Activated naive CD4-positive, alpha-beta T cell treated with anti-CD3 and anti-CD28 coated beads, Interleukin-2, amount 10 ng/mL, durations not matched to agents 7 days and 5 days (primary cell): Measurements from ENCODE around the gene PNPLA2.

Experiments used
- CTCF ChIA-PET: fragments of 350-600 bp; sonication (Branson Sonifier 250); formaldehyde crosslinking; loops from one replicate; lab custom pipeline; 2021; ENCODE audit warnings: antibody characterized with exemption; lab: Charles Lee
- DNase-seq: peaks from one replicate; pipeline ENCODE4 v3.0.0-alpha.2; 2020
- H3K27ac Mint-ChIP-seq: one replicate; pipeline ENCODE4 v1.8.0; 2021; ENCODE audit warnings: mild to moderate bottlenecking, moderate library complexity, mixed read lengths
- H3K27me3 Mint-ChIP-seq: one replicate; pipeline ENCODE4 v1.8.0; 2021; ENCODE audit warnings: mild to moderate bottlenecking, mixed read lengths
- H3K36me3 Mint-ChIP-seq: one replicate; pipeline ENCODE4 v1.8.0; 2021; ENCODE audit warnings: mixed read lengths
- H3K4me1 Mint-ChIP-seq: one replicate; pipeline ENCODE4 v1.8.0; 2021; ENCODE audit warnings: mixed read lengths
- H3K4me3 Mint-ChIP-seq: one replicate; pipeline ENCODE4 v1.8.0; 2021; ENCODE audit warnings: mild to moderate bottlenecking, moderate library complexity, mixed read lengths
- H3K9me3 Mint-ChIP-seq: one replicate; pipeline ENCODE4 v1.8.0; 2021; ENCODE audit warnings: mixed read lengths

The PNPLA2 gene

DNA sequence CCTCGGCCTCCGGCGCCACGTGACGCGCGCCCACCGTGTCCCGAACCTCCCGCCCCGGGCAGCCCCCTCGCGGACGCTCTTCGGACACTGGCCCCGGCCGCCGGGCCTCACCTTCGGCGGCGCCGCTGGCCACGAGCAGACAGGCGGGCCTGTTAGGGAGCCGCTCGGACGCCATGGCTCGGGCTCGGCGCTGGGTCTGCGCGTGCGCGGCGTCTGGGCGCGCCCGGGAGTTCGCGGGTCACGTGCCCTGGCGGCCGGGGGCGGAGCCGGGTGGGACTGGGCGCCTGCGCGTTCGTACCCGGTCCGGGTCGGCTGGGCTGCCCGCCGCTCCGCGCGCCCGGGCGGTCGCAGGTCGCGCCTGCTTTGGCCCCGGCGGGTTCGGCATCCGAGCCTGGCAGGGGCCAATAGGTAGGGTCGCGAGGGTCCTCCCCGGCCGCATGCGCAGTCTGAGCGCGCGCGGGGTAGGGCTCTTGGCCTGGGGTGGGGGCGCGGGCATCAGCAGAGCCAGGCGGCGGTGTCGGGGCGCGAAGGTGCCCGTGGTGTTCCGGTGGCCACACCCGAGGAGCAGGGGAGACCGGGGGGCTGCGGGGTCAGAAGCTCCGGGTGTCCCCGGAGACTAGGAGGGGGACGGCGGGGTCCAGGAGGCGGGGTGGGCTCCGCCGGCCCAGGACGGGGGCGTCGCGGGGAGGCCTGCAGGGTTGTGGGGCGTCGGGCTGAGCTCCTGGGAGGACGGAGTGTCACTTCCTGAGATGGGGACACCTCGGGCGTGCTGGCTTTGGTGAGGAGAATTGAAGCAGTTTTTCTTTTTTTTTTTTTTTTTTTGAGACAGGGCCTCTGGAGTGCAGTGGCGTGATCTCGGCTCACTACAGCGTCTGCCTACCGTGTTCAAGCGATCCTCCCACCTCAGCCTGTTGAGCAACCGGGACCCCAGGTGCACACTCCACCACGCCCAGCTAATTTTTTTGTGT lies 41.1 kb upstream of the PNPLA2 start, which contains the start of gene GATD1:
Gene GATD1, minus strand, starts transcription at position 200 of the 968 bp plus-strand sequence. Its CDS starts 25 bp downstream, at position 175.
- Mint-ChIP-seq H3K4me1 (peaks cover 37% of the 10 kb centered on the region), H3K36me3 (peaks cover 6% of the 10 kb centered on the region), H3K27ac (peak within 1 kb of the TSS; percentile 87), H3K9me3 (no peaks in the 10 kb centered on the region), H3K27me3 (no peaks in the 10 kb centered on the region), H3K4me3 (peak within 1 kb of the TSS; percentile 84)
- CTCF ChIA-PET = interaction anchor here (0.7 to 0.9 kb wide), 2 partner anchors 12 to 16 kb away, joined by 3 to 4 read pairs; partner anchors contain the start of gene CEND1
- DNase-seq = peak; percentile 95

DNA sequence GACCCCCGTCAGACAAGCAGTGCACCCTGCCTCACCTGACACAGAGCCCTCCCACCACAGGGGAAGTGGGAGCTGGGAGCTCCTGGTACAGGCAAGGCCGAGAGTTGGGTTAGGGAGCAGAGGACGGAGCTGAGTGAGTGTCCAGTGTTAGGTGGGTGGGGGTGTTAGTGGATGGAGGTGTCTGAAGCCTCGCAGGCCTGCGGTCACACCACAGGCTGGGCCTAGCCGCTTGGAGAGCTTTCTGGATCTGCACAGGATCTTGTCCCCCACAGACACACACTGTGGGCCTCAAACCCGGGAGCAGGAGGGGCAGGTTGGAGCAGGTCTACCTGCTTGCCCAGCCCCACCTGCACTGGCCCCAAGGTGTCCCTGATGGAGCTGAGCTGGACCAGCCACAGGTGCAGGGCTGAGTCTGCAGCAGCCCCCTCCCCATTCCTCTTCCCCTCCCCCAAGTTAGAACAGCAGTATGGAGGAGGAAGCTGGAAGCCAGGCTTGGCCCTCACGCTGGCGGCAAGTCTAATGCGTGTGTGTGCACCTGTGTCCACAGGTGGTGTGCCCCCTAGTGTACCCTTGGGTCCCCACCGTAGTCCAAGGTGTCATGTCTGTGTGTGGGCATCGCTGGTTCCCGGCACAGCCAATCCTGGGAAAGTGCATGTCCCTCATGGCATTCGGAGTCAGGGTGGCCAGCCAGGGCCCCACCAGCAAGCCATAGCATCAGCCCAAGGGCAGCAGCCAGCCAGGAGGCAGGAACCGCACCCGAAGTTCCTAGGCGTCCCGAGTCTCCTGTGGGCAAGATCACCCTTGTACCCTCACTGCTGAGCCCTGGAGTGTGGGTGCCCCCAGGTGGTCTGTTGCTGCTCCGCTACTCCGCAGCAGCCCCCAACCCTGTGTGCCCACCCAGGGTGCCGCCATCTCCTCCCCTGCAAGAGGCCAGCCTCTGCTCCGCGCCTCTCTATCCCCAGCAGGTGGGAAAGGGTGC lies 39.4 kb upstream of the PNPLA2 start:
- Mint-ChIP-seq H3K27ac (peak overlapping the region; percentile 69), H3K9me3 (no peaks in the 10 kb centered on the region), H3K4me3 (peak overlapping the region; percentile 52), H3K27me3 (no peaks in the 10 kb centered on the region), H3K4me1 (peaks cover 37% of the 10 kb centered on the region), H3K36me3 (peaks cover 12% of the 10 kb centered on the region)
- CTCF ChIA-PET = no interaction called here
- DNase-seq = no peak

DNA sequence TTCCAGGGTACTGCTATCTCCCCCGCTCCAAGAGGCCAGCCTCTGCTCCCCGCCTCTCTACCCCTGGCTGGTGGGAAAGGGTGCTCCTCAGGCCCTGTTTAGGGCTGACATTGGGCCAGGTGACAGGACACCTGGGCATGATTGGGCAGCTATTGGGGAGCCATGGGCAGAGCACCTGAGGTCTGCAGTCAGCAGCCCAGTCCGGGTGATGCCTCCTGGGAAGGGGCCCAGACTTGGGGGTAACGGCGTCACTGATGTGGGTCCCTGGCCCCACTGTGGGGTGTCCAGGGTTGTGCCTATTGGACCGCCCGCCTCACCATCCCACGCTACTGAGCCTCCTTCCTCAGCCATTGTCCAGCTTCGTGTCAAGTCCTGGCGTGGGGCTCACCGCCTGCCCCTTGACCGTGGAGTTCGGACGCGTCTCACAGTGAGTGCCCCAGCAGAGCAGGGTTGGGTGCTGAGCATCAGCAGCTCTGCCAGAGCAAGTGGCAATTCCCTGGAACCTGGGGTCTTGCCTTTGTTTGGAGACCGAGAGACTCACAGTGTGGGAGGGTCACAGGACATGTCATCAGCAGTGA lies 38.7 kb upstream of the PNPLA2 start:
- peaks cover 36% of the 10 kb centered on the region for H3K4me1 Mint-ChIP-seq
- peak overlapping the region; percentile 18 for H3K4me3 Mint-ChIP-seq
- CTCF ChIA-PET = no interaction called here
- no peak for DNase-seq
- no peaks in the 10 kb centered on the region for H3K27me3 Mint-ChIP-seq
- no peak overlapping the region for H3K27ac Mint-ChIP-seq
- no peaks in the 10 kb centered on the region for H3K9me3 Mint-ChIP-seq
- peaks cover 14% of the 10 kb centered on the region for H3K36me3 Mint-ChIP-seq

DNA sequence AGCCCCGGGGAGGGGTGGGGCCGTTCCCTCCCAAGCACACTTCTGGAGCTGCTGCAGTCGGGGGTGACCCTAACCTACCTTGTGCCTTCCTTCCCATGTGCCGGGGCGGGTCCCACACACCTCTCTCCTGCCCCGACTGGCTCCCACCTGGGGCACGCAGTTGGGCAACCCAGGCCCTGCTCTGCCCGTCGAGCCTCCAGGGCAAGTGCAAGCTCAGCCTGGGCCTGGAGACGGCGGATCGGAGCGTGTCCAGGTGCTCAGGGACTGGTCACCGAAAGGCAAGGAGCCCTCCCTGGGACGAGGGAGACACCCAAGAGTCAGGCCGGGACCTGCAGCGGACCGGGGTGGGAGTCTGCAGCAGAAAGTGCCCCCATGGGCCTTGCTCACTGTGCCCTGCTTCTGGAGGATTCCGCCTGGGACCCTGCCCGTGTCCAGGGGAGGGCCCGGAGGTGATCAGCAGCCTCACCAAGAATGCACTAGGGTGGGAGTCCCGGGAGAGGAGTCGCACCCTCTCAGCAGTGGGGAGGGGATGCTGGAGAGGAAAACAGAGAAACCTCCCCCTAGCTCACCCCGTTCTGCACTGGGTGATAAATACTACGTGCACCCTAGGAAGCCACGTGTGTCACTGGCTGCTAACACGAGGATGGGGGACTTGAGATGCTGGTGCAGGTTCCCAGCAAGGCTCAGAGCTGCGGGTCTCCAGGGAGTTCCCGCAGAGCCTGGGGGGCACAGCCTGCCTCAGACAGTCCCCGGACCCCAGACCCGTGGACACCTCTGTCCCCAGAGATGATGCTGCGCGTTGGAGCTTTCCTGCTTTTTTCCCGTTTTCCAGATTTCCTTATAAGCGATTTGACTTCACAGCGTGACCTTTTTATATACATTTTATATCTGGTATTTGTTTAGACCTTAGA lies 36.2 kb upstream of the PNPLA2 start:
- Mint-ChIP-seq H3K4me1 (peaks cover 21% of the 10 kb centered on the region), H3K9me3 (no peaks in the 10 kb centered on the region), H3K27ac (no peak overlapping the region), H3K4me3 (no peak overlapping the region), H3K27me3 (no peaks in the 10 kb centered on the region), H3K36me3 (peaks cover 14% of the 10 kb centered on the region)
- CTCF ChIA-PET = no interaction called here
- no peak for DNase-seq

DNA sequence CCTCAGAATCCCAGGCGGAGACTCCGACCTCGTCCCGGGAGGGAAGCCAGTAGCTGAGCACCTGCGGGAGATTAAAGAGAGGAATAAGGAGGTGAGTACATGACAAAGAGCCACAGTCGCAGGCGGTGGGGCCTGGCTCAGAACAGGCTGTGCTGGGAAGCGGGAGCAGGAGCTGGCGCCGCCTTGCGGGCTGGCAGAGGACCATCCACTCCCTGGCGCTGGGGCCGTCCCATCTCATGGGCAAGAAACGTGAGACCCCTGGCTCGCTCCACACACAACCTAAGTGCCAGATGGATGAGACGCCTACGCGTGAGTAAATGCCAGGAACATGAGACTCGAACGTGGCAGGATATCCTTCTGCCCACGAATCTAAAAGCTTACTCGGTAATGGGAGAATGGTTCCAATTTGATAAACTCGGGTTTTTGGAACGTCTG lies 35.1 kb upstream of the PNPLA2 start:
- Mint-ChIP-seq H3K4me3 (no peak overlapping the region), H3K36me3 (peaks cover 14% of the 10 kb centered on the region), H3K27ac (no peak overlapping the region), H3K27me3 (no peaks in the 10 kb centered on the region), H3K4me1 (peaks cover 21% of the 10 kb centered on the region), H3K9me3 (no peaks in the 10 kb centered on the region)
- CTCF ChIA-PET = no interaction called here
- no peak for DNase-seq

DNA sequence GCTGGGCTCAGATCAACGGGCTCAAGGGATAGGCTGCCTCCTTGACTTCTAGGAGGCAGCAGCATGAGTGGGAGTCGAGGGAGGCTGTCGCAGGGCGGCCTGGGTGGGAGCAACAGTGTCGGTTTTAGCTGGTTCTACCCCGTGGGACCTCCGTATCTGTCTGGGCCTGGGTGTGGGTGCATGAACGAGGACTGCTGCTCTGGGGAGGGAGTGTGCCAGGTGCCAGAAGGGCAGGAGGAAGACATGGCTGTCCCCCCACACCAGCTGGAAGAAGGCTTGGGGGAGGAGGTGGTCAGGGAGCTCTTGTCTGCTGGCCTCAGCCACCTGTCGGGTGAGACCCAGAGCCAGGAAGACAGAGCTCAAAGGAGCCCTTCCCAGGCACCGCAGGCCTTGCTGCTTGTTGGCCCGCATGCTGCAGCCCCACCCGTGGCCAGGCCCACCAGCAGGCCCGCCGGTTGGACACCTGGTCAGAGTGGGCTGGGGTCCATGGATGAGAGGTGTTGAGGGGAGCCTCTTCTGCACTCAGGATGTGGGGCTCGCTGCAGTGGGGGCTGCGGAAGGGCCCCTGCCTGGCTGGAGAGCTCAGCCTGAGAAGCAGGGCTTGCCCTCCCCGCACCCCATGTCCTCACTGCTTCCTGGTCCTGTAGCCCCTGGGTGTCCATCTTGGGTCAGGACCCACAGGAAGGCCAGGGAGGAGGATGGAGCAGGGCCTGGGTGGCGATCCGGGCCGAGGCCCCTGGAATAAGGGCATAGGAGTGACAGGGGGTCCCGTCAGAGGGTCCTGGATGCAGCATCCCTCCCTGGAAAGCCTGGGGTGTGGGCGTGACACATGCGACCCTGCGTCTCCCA lies 32.3 kb upstream of the PNPLA2 start:
- Mint-ChIP-seq H3K9me3 (no peaks in the 10 kb centered on the region), H3K4me1 (peaks cover 6% of the 10 kb centered on the region), H3K4me3 (no peak overlapping the region), H3K27ac (no peak overlapping the region), H3K27me3 (peaks cover 7% of the 10 kb centered on the region), H3K36me3 (peaks cover 12% of the 10 kb centered on the region)
- CTCF ChIA-PET = no interaction called here
- no peak for DNase-seq

DNA sequence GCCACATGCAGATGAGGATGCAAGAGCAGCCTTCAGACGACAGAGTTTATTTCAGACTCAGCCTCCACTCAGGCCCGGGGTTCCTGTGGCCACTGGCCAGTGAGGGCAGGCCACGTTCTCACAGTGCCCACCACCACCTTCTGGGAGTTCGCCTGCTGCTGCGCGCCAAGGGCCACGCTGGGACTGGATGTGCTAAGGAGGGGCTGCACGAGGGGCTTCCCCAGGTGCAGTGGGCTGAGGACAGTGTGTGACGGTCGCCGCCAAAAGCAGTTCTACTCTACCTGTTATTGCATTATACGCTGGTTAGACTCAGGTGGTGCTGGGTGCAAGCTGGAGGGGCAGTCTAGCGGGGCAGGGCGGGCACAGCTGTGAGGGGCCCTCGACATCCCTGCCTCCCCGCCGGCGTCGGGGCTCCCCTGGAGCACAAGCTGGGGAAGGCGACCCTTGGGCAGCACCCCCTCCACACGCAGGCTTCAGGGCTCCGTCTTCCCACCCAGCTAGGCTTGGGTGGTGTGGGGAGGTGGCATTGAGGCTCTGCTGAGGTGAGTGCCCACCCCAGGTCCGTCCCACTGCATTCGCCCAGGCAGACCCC lies 31.5 kb upstream of the PNPLA2 start:
- no peak overlapping the region for H3K27ac Mint-ChIP-seq
- CTCF ChIA-PET = no interaction called here
- no peak overlapping the region for H3K4me3 Mint-ChIP-seq
- peaks cover 7% of the 10 kb centered on the region for H3K27me3 Mint-ChIP-seq
- no peaks in the 10 kb centered on the region for H3K9me3 Mint-ChIP-seq
- no peak for DNase-seq
- peaks cover 12% of the 10 kb centered on the region for H3K36me3 Mint-ChIP-seq
- H3K4me1 Mint-ChIP-seq = peaks cover 6% of the 10 kb centered on the region

DNA sequence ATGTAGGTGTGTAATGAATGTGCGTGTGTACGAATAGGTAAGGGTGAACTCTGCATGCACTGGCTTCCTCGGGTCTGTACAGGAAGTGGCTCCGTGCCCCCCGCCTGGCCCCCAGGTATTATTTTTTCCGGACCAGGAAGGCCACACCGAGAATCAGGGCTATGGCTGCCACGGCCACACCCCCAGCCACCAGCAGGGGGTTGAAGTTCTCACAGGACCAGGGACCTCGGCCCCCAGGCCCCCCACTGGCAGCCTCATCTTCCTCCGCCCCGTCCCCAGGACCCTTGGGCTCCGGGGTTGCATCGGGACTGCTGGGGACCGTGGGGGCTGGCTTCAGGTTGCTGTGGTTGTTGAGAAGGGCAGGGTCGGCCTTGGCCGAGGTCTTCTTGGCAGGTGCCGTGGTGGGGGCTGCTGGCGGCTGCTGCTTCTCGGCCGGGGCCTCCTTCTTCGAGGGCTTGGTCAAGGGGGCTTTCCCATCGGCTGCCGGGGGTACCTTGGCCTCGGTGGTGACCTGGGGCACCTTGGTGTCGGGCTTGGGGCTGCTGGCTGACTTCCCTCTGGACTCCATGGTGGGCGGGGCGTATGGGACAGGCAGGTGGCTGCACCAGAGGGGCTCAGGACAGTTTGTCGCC lies 30.6 kb upstream of the PNPLA2 start:
- H3K4me3 Mint-ChIP-seq = no peak overlapping the region
- H3K27ac Mint-ChIP-seq = no peak overlapping the region
- H3K36me3 Mint-ChIP-seq = peaks cover 12% of the 10 kb centered on the region
- CTCF ChIA-PET = no interaction called here
- peaks cover 7% of the 10 kb centered on the region for H3K27me3 Mint-ChIP-seq
- no peaks in the 10 kb centered on the region for H3K9me3 Mint-ChIP-seq
- H3K4me1 Mint-ChIP-seq = peaks cover 6% of the 10 kb centered on the region
- DNase-seq = no peak

DNA sequence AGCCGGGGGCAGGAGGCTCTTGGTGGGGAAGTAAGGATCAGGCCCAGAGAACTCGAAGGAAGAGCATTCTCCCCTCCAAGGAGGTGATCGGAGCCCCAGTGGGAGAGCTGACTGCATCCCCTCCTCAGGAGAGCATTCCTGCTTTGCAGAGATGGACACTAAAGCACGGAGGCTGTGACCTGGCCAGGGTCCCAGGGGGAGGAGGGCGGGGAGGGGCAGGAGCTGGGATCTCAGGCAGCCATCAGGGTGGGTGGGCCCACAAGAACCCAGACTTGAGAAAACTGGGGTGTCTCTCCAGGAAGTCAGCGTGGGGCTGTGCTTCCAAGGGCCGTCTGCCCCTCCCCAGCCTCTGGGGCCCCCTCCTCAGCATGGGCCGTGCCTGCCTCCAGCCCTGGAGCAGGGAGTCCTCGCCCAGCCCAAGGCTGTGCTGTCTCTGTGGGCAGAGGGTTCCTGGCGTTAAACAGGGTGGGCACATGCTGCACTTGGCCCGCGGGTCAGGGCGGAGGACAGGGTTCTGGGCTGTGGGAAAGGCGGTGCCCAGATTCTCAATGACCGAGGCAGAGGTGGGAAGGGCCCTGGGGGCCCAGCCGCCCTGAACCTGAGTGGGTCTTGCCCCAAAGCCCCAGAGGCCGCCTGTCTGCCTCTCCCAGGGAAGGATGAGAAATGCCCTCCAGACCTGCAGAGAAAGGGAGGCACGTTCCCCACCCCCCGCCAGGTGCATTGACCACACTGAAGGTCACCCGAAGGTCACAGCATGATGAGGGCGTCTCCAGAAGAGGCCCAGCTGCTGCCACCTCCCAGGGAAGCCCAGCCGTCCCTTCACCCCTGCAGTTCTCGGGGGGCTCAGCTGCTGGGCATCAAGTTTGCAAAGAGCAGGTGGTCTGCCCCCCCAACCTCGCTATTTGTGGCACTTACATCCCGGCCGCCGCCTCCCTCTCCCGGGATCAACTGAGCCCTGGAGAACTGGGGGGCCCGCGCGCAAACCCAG lies 29.5 kb upstream of the PNPLA2 start:
- peaks cover 7% of the 10 kb centered on the region for H3K27me3 Mint-ChIP-seq

DNA sequence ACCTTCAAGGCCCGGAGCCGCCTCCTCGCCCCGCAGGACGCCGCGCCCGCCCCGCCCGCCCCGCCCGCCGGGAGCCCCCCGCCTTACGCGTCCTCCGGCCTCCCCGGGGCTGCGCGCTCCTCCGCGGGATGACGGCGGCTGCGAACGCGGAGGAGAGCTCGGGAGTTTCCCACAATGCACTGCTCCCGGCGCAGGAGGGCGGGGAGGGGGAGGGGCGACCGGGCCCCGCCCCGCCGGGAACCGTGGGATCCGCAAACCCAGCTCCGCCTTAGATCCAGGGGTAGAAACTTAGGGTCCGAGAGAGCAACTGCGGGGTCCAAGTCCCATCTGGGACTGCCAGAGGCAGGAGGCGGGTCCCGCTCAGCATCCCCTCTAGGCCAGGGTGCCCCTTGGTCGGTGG lies 28.8 kb upstream of the PNPLA2 start, which contains the start of gene CEND1:
Gene CEND1, minus strand, starts transcription at position 148 of the 400 bp plus-strand sequence. CDS start 1,514 bp downstream, outside the sequence.
- peaks cover 10% of the 10 kb centered on the region for H3K36me3 Mint-ChIP-seq
- H3K4me3 Mint-ChIP-seq = peak within 1 kb of the TSS; percentile 31
- no peak within 1 kb of the TSS for H3K27ac Mint-ChIP-seq
- H3K9me3 Mint-ChIP-seq = no peaks in the 10 kb centered on the region
- H3K4me1 Mint-ChIP-seq = peaks cover 10% of the 10 kb centered on the region
- DNase-seq = peak; percentile 65
- CTCF ChIA-PET = interaction anchor here (1.0 kb wide), 1 partner anchor 12 kb away, joined by 4 read pairs; no protein-coding TSS in a partner anchor
- peaks cover 7% of the 10 kb centered on the region for H3K27me3 Mint-ChIP-seq

More for the DNA sequence above, 29.5 kb upstream of the PNPLA2 start:
- H3K4me1 Mint-ChIP-seq = peaks cover 6% of the 10 kb centered on the region
- CTCF ChIA-PET = interaction anchor here (1.0 kb wide), 1 partner anchor 11 kb away, joined by 4 read pairs; no protein-coding TSS in a partner anchor
- H3K36me3 Mint-ChIP-seq = peaks cover 12% of the 10 kb centered on the region
- H3K9me3 Mint-ChIP-seq = no peaks in the 10 kb centered on the region
- no peak overlapping the region for H3K27ac Mint-ChIP-seq
- no peak overlapping the region for H3K4me3 Mint-ChIP-seq
- no peak for DNase-seq
